ENCODE results near the gene MANF.

DNA sequence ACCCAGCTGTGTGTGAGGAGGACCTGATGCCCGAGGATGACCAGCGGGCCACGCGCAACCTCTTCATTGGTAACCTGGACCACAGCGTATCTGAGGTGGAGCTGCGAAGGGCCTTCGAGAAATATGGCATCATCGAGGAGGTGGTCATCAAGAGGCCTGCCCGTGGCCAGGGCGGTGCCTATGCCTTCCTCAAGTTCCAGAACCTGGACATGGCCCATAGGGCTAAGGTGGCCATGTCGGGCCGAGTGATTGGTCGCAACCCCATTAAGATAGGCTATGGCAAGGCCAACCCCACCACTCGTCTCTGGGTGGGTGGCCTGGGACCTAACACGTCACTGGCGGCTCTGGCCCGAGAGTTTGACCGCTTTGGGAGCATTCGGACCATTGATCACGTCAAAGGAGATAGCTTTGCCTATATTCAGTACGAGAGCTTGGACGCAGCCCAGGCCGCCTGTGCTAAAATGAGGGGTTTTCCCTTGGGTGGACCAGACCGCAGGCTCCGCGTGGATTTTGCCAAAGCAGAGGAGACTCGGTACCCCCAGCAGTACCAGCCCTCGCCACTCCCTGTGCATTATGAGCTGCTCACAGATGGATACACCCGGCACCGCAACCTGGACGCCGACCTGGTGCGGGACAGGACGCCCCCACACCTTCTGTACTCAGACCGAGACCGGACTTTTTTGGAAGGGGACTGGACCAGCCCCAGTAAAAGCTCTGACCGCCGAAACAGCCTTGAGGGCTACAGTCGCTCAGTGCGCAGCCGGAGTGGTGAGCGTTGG, 7.5 kb downstream of the MANF start:
- no peak for TF ChIP-seq CTCF (IDR thresholded peaks at IDR 0.05; ENCODE audit: insufficient read depth, low read length, poor library complexity, severe bottlenecking)
- no peak for TF ChIP-seq EZH2phosphoT487 (conservative IDR thresholded peaks at IDR 0.05; ENCODE audit: low read length)

Data from SU-DHL-6 (cell line).